PC-9 (cell line): ENCODE results near the gene WDR12.

ENCODE experiments used
- CTCF ChIP-seq: fragments of 200-600 bp; sonication (generic); conservative IDR thresholded peaks from 2 replicates; pipeline ENCODE4 v1.6.1; 2017; ENCODE audit warnings: mixed run types, antibody characterized with exemption, mild to moderate bottlenecking, moderate library complexity
- EZH2 ChIP-seq: fragments of 200-600 bp; sonication (generic); IDR thresholded peaks from 2 replicates; pipeline ENCODE4 v1.8.0; 2017; ENCODE audit warnings: antibody characterized with exemption, low read depth

- TF ChIP-seq CTCF, result no peak
- TF ChIP-seq EZH2, result no peak
These were observed 316 bp downstream of the WDR12 start for GRCh38 chr2:202911203-202911511.
